GM23248 (cell line): ENCODE data around the gene ERCC2. TPM values are rescaled to one million over a fixed set of nuclear protein-coding genes. Genes with fewer than 3 reads are reported as not detected.

Source experiments
- DNase-seq: peaks from one replicate; pipeline ENCODE4 v3.0.0-alpha.2; 2015
- H2AFZ ChIP-seq: fragments of 200-600 bp; sonication (generic); 2 replicates; pipeline ENCODE4 v1.6.1; 2016; ENCODE audit warnings: antibody characterized with exemption
- H3F3A ChIP-seq: fragments of 200-600 bp; sonication (generic); 2 replicates; pipeline ENCODE4 v1.6.1; 2016; ENCODE audit warnings: mild to moderate bottlenecking, antibody characterized with exemption, mixed run types; ENCODE audit not compliant: insufficient read depth
- H3K27ac ChIP-seq: fragments of 200-600 bp; sonication (generic); 2 replicates; pipeline ENCODE4 v1.5.1; 2016; ENCODE audit warnings: mild to moderate bottlenecking
- H3K27me3 ChIP-seq: fragments of 200-600 bp; sonication (generic); replicated peaks from 2 replicates; pipeline ENCODE4 v1.6.1; 2016; ENCODE audit warnings: mild to moderate bottlenecking; ENCODE audit not compliant: insufficient read depth
- H3K36me3 ChIP-seq: fragments of 200-600 bp; sonication (generic); 2 replicates; pipeline ENCODE4 v1.6.1; 2016; ENCODE audit warnings: low read depth, mild to moderate bottlenecking
- H3K4me1 ChIP-seq: fragments of 200-600 bp; sonication (generic); 2 replicates; pipeline ENCODE4 v1.6.1; 2016; ENCODE audit warnings: mild to moderate bottlenecking; ENCODE audit not compliant: insufficient read depth
- H3K4me2 ChIP-seq: fragments of 200-600 bp; sonication (generic); one replicate; pipeline ENCODE4 v1.6.1; 2016; ENCODE audit warnings: mild to moderate bottlenecking; ENCODE audit not compliant: unreplicated experiment
- H3K4me3 ChIP-seq: fragments of 200-600 bp; sonication (generic); 2 replicates; pipeline ENCODE4 v1.5.1; 2016; ENCODE audit warnings: mild to moderate bottlenecking
- H3K79me2 ChIP-seq: fragments of 200-600 bp; sonication (generic); 2 replicates; pipeline ENCODE4 v1.6.1; 2016; ENCODE audit warnings: mild to moderate bottlenecking; ENCODE audit not compliant: insufficient read depth
- H3K9ac ChIP-seq: fragments of 200-600 bp; sonication (generic); 2 replicates; pipeline ENCODE4 v1.6.1; 2016; ENCODE audit warnings: mild to moderate bottlenecking
- H3K9me2 ChIP-seq: fragments of 200-600 bp; sonication (generic); 2 replicates; pipeline ENCODE4 v1.6.1; 2016; ENCODE audit warnings: mixed run types, mild to moderate bottlenecking, moderate library complexity; ENCODE audit not compliant: insufficient read depth
- H3K9me3 ChIP-seq: fragments of 200-600 bp; sonication (generic); one replicate; pipeline ENCODE4 v1.6.1; 2017; ENCODE audit warnings: low read depth
- H4K20me1 ChIP-seq: fragments of 200-600 bp; sonication (generic); 2 replicates; pipeline ENCODE4 v1.6.0; 2016; ENCODE audit not compliant: insufficient read depth
- EZH2 ChIP-seq: fragments of 200-600 bp; sonication (generic); IDR thresholded peaks from 2 replicates; pipeline ENCODE4 v1.6.1; 2018; ENCODE audit warnings: antibody characterized with exemption, mild to moderate bottlenecking; ENCODE audit not compliant: insufficient read depth, poor library complexity, severe bottlenecking
- EZH2phosphoT487 ChIP-seq: fragments of 200-600 bp; sonication (generic); IDR thresholded peaks from 2 replicates; pipeline ENCODE4 v1.6.1; 2018; ENCODE audit warnings: antibody characterized with exemption, moderate library complexity, mild to moderate bottlenecking, low read depth; ENCODE audit not compliant: insufficient read depth
- WGBS, 2 experiments: methylation state at CpG; one replicate each; pipeline ENCODE4 v1.1.6; 2015 to 2017; ENCODE audit warnings: low lambda C conversion rate in 2 of 2, low coverage in 1 of 2; ENCODE audit errors: missing lambda C conversion rate in 2 of 2; 5-methylcytosine and 5-hydroxymethylcytosine counted together
- in situ Hi-C: fragments of 300-500 bp; cut with MboI; formaldehyde crosslinking; loops from 2 replicates; pipeline ENCODE4 v1.15.0; 2020
- polyA plus RNA-seq: library from polyadenylated mRNA; unstranded; fragments of >200 nt; fragmentation: Nextera tagmentation; extraction: Ambion mirVana; gene quantifications from 2 replicates; pipeline ENCODE4 v1.2.1, GENCODE V29; 2016
- total RNA-seq: library from RNA; depleted of rRNA; stranded (reverse); fragments of >200 nt; shearing (Covaris generic); gene quantifications from 2 replicates; pipeline ENCODE4 v1.2.3, GENCODE V29; 2014

Gene ERCC2
- total and polyA plus RNA-seq, 2 experiments from 2014 or later, result 13.7 to 32.3 TPM

- Histone ChIP-seq H3K9ac (no peak overlapping the region), H3K4me3 (peak overlapping the region; percentile 36), H3K27me3 (no peaks in the 10 kb centered on the region), H3K36me3 (no peaks in the 10 kb centered on the region), H3K9me3 (no peaks in the 10 kb centered on the region), H3K4me1 (peaks cover 13% of the 10 kb centered on the region; the same call in 1 of the 2 replicates), H3F3A (0 out of 2 replicates have a peak, but pooled peaks cover under 1% of the 10 kb centered on the region), H4K20me1 (no peaks in the 10 kb centered on the region), H3K9me2 (no peaks in the 10 kb centered on the region), H3K79me2 (no peaks in the 10 kb centered on the region), H2AFZ (peak overlapping the region; percentile 34; the same call in 1 of the 2 replicates), H3K4me2 (peak overlapping the region; percentile 59), H3K27ac (no peak overlapping the region)
- in situ Hi-C loops, result no loop called here
- TF ChIP-seq EZH2phosphoT487, result no peak
- no peak for TF ChIP-seq EZH2
- DNase-seq, result peak; percentile 48
- WGBS, 2 experiments, result 9 to 10% methylated on average over 68 to 69 of the region's 75 CpGs
These were observed 15.2 kb upstream of the ERCC2 start for GRCh38 chr19:45385392-45386221.

DNA sequence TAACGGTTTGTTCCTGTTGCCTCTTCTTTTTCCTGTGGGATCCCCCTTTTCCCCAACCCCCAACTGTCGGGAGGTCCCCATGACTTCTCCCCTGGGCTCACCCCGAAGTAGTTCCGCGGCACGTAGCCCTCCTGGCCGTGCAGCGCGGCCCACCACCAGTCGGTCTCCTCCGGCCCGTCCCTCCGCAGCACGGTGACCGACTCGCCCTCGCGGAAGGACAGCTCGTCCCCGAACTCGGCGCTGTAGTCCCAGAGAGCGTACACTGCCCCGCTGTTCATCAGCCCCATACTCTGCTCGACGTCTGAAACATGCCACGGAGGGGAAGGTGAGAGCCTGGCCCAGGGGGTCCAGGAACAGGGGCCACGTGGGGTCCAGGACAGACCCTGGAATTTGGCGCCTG, 12.1 kb upstream of the ERCC2 start:
- Histone ChIP-seq H3K27me3 (no peaks in the 10 kb centered on the region), H3K27ac (no peak overlapping the region), H3K9ac (no peak overlapping the region), H3K9me2 (no peaks in the 10 kb centered on the region), H3K4me2 (no peak overlapping the region), H2AFZ (no peak overlapping the region), H3K4me1 (peaks cover 28% of the 10 kb centered on the region), H3K36me3 (no peaks in the 10 kb centered on the region), H3K4me3 (no peak overlapping the region), H3K9me3 (no peaks in the 10 kb centered on the region), H3K79me2 (no peaks in the 10 kb centered on the region), H3F3A (peaks cover 23% of the 10 kb centered on the region), H4K20me1 (no peaks in the 10 kb centered on the region)
- WGBS, 2 experiments, result 67 to 72% methylated on average over 25 to 29 of the region's 29 CpGs
- TF ChIP-seq EZH2, result no peak
- no peak for TF ChIP-seq EZH2phosphoT487
- in situ Hi-C loops, result no loop called here
- DNase-seq, result no peak

- H3K9me3 ChIP-seq, result no peaks in the 10 kb centered on the region
- peak overlapping the region; percentile 21 for H3K4me2 ChIP-seq
- peaks cover 26% of the 10 kb centered on the region for H3K4me1 ChIP-seq
- WGBS, 2 experiments, result 85 to 100% methylated on average over 1 of the region's 1 CpG
- no peak for DNase-seq
- peaks cover 35% of the 10 kb centered on the region for H3F3A ChIP-seq
- no peak overlapping the region for H3K4me3 ChIP-seq
- peak overlapping the region; percentile 34 for H2AFZ ChIP-seq
- H3K9me2 ChIP-seq, result no peaks in the 10 kb centered on the region
- H3K79me2 ChIP-seq, result no peaks in the 10 kb centered on the region
- H3K36me3 ChIP-seq, result no peaks in the 10 kb centered on the region
- H3K27ac ChIP-seq, result peak overlapping the region; percentile 40
- in situ Hi-C loops, result no loop called here
- TF ChIP-seq EZH2phosphoT487 (no peak), EZH2 (no peak)
- H4K20me1 ChIP-seq, result no peaks in the 10 kb centered on the region
- no peaks in the 10 kb centered on the region for H3K27me3 ChIP-seq
- H3K9ac ChIP-seq, result no peak overlapping the region; the same call in 1 of the 2 replicates
These were observed 9.7 kb upstream of the ERCC2 start for GRCh38 chr19:45380107-45380506.

DNA sequence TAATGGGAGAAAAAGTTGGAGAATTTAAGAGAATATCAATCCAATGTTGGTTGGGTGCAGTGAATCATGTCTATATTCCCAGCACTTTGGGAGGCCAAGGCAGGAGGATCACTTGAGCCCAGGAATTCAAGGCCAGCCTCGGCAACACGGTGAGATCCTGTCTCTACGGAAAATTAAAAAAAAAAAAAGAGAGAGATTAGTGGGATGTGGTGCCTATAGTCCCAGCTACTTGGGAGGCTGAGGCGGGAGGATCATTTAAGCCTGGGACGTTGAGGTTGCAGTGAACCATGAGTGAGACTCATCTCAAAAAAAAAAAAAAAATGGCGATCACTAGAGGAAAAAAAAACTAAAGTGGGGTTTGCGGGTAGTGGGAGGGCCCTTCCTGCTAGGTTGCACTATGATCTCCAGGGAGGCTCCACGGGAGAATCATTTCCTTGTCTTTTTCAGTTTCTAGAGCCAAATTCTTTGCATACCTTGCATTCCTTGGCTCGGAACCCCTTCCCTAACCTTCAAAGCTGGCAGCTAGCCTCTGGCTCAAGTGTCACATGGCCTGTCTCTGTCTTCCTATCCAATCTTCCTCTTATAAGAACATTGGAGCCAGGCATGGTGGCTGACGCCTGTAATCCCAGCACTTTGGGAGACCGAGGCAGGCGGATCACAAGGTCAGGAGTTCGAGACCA, 5.8 kb upstream of the ERCC2 start:
- H3K9ac ChIP-seq, result no peak overlapping the region
- peaks cover 35% of the 10 kb centered on the region for H3F3A ChIP-seq
- no peaks in the 10 kb centered on the region for H3K9me3 ChIP-seq
- peak overlapping the region; percentile 74 for H3K27ac ChIP-seq
- peaks cover 27% of the 10 kb centered on the region for H3K4me1 ChIP-seq
- no peaks in the 10 kb centered on the region for H4K20me1 ChIP-seq
- in situ Hi-C loops, result no loop called here
- 37 to 41% methylated on average over 13 of the region's 13 CpGs for WGBS, 2 experiments
- H3K9me2 ChIP-seq, result no peaks in the 10 kb centered on the region
- no peaks in the 10 kb centered on the region for H3K36me3 ChIP-seq
- TF ChIP-seq EZH2, result no peak
- TF ChIP-seq EZH2phosphoT487, result no peak
- H3K27me3 ChIP-seq, result no peaks in the 10 kb centered on the region
- H3K79me2 ChIP-seq, result no peaks in the 10 kb centered on the region
- peak; percentile 88 for DNase-seq
- H3K4me2 ChIP-seq, result peak overlapping the region; percentile 55
- no peak overlapping the region for H3K4me3 ChIP-seq
- peak overlapping the region; percentile 33 for H2AFZ ChIP-seq
